PC-3 (cell line): ENCODE measurements around the gene SVIL.

Experiments used
- CTCF ChIP-seq: fragments of 300-600 bp; sonication (generic); conservative IDR thresholded peaks from 2 replicates; pipeline ENCODE4 v1.5.1; 2017; ENCODE audit warnings: antibody characterized with exemption, low read depth, mild to moderate bottlenecking, low read length
- EZH2 ChIP-seq: fragments of 300-600 bp; sonication (generic); IDR thresholded peaks from one replicate; pipeline ENCODE4 v1.6.1; 2017; ENCODE audit warnings: antibody characterized with exemption, mild to moderate bottlenecking, low read length; ENCODE audit not compliant: unreplicated experiment
- EZH2phosphoT487 ChIP-seq: fragments of 300-600 bp; sonication (generic); IDR thresholded peaks from 2 replicates; pipeline ENCODE4 v1.6.1; 2018; ENCODE audit warnings: mild to moderate bottlenecking, antibody characterized with exemption, low read length, borderline replicate concordance

DNA sequence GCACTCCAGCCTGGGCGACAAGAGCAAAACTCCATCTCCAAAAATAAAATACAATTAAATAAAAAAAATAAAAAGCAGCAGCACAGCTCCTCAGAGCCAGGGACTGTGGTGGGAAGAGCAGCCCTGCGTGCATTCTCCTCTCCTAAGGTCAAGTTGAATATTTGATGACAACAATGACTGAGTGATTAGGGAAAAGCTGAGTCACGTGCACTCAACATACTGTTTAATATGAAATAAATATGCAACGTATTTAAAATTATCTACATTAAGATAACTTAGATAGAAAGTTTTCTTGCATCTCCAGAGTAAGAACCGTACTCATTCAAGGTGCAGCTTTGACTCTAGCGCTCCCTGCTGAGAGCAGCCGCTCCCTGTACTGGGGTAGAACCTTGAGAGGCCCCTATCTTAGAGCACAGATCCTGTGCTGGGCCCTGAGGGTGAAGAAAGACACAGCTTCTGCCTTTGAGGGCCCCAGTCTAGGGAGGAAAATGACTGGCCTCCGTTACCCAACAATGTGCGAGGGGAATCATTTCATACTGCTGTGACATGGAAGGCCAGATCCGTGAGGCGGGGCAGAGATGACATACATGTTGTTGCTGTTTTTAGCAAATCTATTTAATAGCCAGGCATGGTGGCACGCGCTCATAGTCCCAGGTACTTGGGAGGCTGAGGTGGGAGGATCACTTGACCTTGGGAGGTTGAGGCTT lies 81.1 kb downstream of the SVIL start:
- TF ChIP-seq CTCF (no peak), EZH2 (no peak), EZH2phosphoT487 (no peak)
